HepG2 (cell line): ENCODE measurements around the gene PTPRH. TPM values are rescaled to one million over a fixed set of nuclear protein-coding genes. Genes with fewer than 3 reads are reported as not detected.
A peak's percentile ranks its signal among the peaks of the same experiment; 100 is the strongest.

Experiments used
- ATAC-seq: fragments of 200-7000 bp; cut with Tn5 transposase; 3 replicates; pipeline ENCODE4 v1.9.1; 2020; ENCODE audit warnings: mild to moderate bottlenecking, moderate library complexity
- BruUV-seq: library from RNA; stranded (reverse); fragments of 400-500 nt; replicated peaks from 2 replicates; lab custom pipeline; 2021; lab: Mats Ljungman, UMichigan
- CTCF ChIA-PET: fragments of 300-600 bp; formaldehyde crosslinking; extraction: SDS; loops from one replicate; lab custom pipeline; 2021; ENCODE audit warnings: low total read pairs, inconsistent platforms, low intra/inter-chr PET ratio; lab: Yijun Ruan, JAX
- POLR2A ChIA-PET: fragments of 350-600 bp; sonication (Branson Sonifier 250); formaldehyde crosslinking; loops from one replicate; lab custom pipeline; 2020; ENCODE audit warnings: antibody characterized with exemption, inconsistent platforms; lab: Yijun Ruan, JAX
- DNase-seq: peaks from one replicate; pipeline ENCODE4 v3.0.0-alpha.2; 2015; ENCODE audit warnings: low spot score
- FAIRE-seq: peaks from 3 replicates; lab custom pipeline; 2011; peaks lifted over from hg19 to GRCh38; lab: Jason Lieb, UNC
- H2AFZ ChIP-seq: one replicate; pipeline ENCODE4 v1.6.1; 2011; ENCODE audit warnings: low read length, inconsistent platforms
- H3K27ac ChIP-seq: fragments of 300-600 bp; 3 replicates; pipeline ENCODE4 v1.8.0; 2011; ENCODE audit warnings: mixed run types, mild to moderate bottlenecking, mixed read lengths, low read length, inconsistent platforms; ENCODE audit not compliant: insufficient read depth; ENCODE audit errors: extremely low read length
- H3K27me3 ChIP-seq, 2 experiments: fragments of 200-600 bp in 1 of 2; 2 replicates in 1 of 2; 3 replicates in 1 of 2; pipeline versions ENCODE4 v1.6.0 to v1.8.0; 2011; ENCODE audit warnings: low read length in 2 of 2, mild to moderate bottlenecking in 2 of 2, moderate library complexity in 2 of 2, inconsistent platforms in 1 of 2; ENCODE audit not compliant: insufficient read depth in 2 of 2, control insufficient read depth in 1 of 2
- H3K36me3 ChIP-seq, 2 experiments: fragments of 200-600 bp in 1 of 2; replicated peaks in 1 of 2; 2 replicates in 1 of 2; 3 replicates in 1 of 2; pipeline versions ENCODE4 v1.5.1 to v1.8.0; 2011; ENCODE audit warnings: low read length in 2 of 2, inconsistent platforms in 1 of 2; ENCODE audit not compliant: insufficient read depth in 2 of 2, control insufficient read depth in 1 of 2
- H3K4me1 ChIP-seq: 2 replicates; pipeline ENCODE4 v1.5.1; 2012; ENCODE audit warnings: low read length, inconsistent platforms; ENCODE audit not compliant: insufficient read depth
- H3K4me2 ChIP-seq: 2 replicates; pipeline ENCODE4 v1.6.0; 2011; ENCODE audit warnings: low read depth, low read length, inconsistent platforms
- H3K4me3 ChIP-seq, 3 experiments: fragments of 200-600 bp in 1 of 3; sonication (generic), shearing (Covaris generic) in 1 of 3; replicated peaks in 1 of 3; 2 replicates each; pipeline ENCODE4 v1.5.1; 2011 to 2016; ENCODE audit warnings: low read length in 3 of 3, inconsistent platforms in 2 of 3, low read depth in 2 of 3, mild to moderate bottlenecking in 2 of 3, control low read depth in 1 of 3, mixed read lengths in 1 of 3; ENCODE audit not compliant: insufficient read depth in 1 of 3
- H3K79me2 ChIP-seq: one replicate; pipeline ENCODE4 v1.6.1; 2011; ENCODE audit warnings: low read length, inconsistent platforms; ENCODE audit not compliant: insufficient read depth
- H3K9ac ChIP-seq: 2 replicates; pipeline ENCODE4 v1.6.0; 2011; ENCODE audit warnings: mild to moderate bottlenecking, low read depth, low read length, inconsistent platforms; ENCODE audit not compliant: insufficient read depth
- H3K9me3 ChIP-seq: 2 replicates; pipeline ENCODE4 v1.5.1; 2012; ENCODE audit warnings: mild to moderate bottlenecking, low read length
- H4K20me1 ChIP-seq: 2 replicates; pipeline ENCODE4 v1.6.0; 2011; ENCODE audit warnings: inconsistent platforms, mild to moderate bottlenecking, low read length, moderate library complexity; ENCODE audit not compliant: insufficient read depth
- CREM ChIP-seq, 2 experiments: sonication (generic) in 1 of 2; formaldehyde crosslinking in 1 of 2; IDR thresholded peaks; 2 replicates each; pipeline versions ENCODE4 v1.4.0 to v1.6.1; 2016 to 2020; ENCODE audit warnings: antibody characterized with exemption in 1 of 2, mild to moderate bottlenecking in 1 of 2, missing genetic modification reagents in 1 of 2
- FOSL2 ChIP-seq: sonication (generic); formaldehyde crosslinking; IDR thresholded peaks from 2 replicates; pipeline ENCODE4 v1.4.0; 2020; ENCODE audit warnings: missing genetic modification reagents
- GATAD2A ChIP-seq: IDR thresholded peaks from 2 replicates; pipeline ENCODE4 v1.6.1; 2016
- MTA1 ChIP-seq: sonication (generic); formaldehyde crosslinking; IDR thresholded peaks from 2 replicates; pipeline ENCODE4 v1.4.0; 2020; ENCODE audit warnings: missing genetic modification reagents, mild to moderate bottlenecking, borderline replicate concordance
- NCOA1 ChIP-seq: sonication (generic); formaldehyde crosslinking; IDR thresholded peaks from 2 replicates; pipeline ENCODE4 v1.9.0; 2021; ENCODE audit warnings: missing genetic modification reagents
- RBM22 ChIP-seq: fragments of 200-400 bp; formaldehyde crosslinking; optimal IDR thresholded peaks from 2 replicates; pipeline ENCODE3; 2017; ENCODE audit warnings: mild to moderate bottlenecking, low read length, moderate library complexity
- SAP130 ChIP-seq: IDR thresholded peaks from 2 replicates; pipeline ENCODE4 v1.6.1; 2016; ENCODE audit warnings: low read depth
- TEAD3 ChIP-seq: optimal IDR thresholded peaks from 2 replicates; pipeline ENCODE3; 2016; ENCODE audit warnings: borderline replicate concordance
- THAP11 ChIP-seq: IDR thresholded peaks from 2 replicates; pipeline ENCODE4 v1.6.1; 2016; ENCODE audit warnings: missing biosample characterization, missing genetic modification reagents
- ZMYM3 ChIP-seq: sonication (generic); formaldehyde crosslinking; IDR thresholded peaks from 2 replicates; pipeline ENCODE4 v1.5.1; 2020; ENCODE audit warnings: mild to moderate bottlenecking, missing genetic modification reagents
- ZNF879 ChIP-seq: sonication (generic); formaldehyde crosslinking; IDR thresholded peaks from 2 replicates; pipeline ENCODE4 v1.8.1; 2023; ENCODE audit warnings: missing genetic modification reagents
- ZSCAN22 ChIP-seq: sonication (generic); formaldehyde crosslinking; IDR thresholded peaks from 2 replicates; pipeline ENCODE4 v1.4.0; 2020; ENCODE audit warnings: mild to moderate bottlenecking, missing genetic modification reagents
- WGBS: methylation state at CpG from one replicate; pipeline ENCODE4 v1.1.6; 2017; ENCODE audit warnings: low lambda C conversion rate; 5-methylcytosine and 5-hydroxymethylcytosine counted together
- in situ Hi-C: cut with HindIII; loops from 2 replicates; pipeline ENCODE4 v1.10.0; 2017; ENCODE audit warnings: low pct_unique_long_range_greater_than_20kb; ENCODE audit not compliant: extremely low pct_ligation_motif_present
- intact Hi-C: fragments of 100-400 bp; cut with micrococcal nuclease; formaldehyde crosslinking; loops from one replicate; pipeline ENCODE4 v1.10.0; 2022; ENCODE audit not compliant: unreplicated experiment
- polyA plus RNA-seq, 8 experiments: library from polyadenylated mRNA; depleted of rRNA in 3 of 8; stranded (reverse) in 7 of 8; unstranded in 1 of 8; fragments of >200 nt; fragmentation: Illumina TruSeq in 4 of 8; extraction: Trizol in 4 of 8; gene quantifications; 2 replicates each; pipeline versions ENCODE4 v1.2.1 to v1.2.3, GENCODE V29; 2011 to 2016; ENCODE audit warnings: low read depth in 4 of 8, missing spikeins in 1 of 8, mixed read lengths in 1 of 8; ENCODE audit not compliant: insufficient read depth in 1 of 8
- total RNA-seq, 5 experiments: library from RNA; depleted of rRNA; stranded (reverse); fragments of >200 nt; fragmentation: Illumina TruSeq; extraction: Trizol; gene quantifications; 2 replicates each; pipeline ENCODE4 v1.2.3, GENCODE V29; 2016; ENCODE audit warnings: low read depth in 1 of 5
- TF ChIP-seq, protein P1 (sequence below): sonication (generic); formaldehyde crosslinking; IDR thresholded peaks from 2 replicates; pipeline ENCODE4 v1.4.0; 2020; ENCODE audit warnings: low read depth, missing genetic modification reagents
- TF ChIP-seq, protein P2 (sequence below): IDR thresholded peaks from 2 replicates; pipeline ENCODE4 v1.6.1; 2012; ENCODE audit warnings: inconsistent platforms
- TF ChIP-seq, protein P3 (sequence below): sonication (generic); formaldehyde crosslinking; IDR thresholded peaks from 2 replicates; pipeline ENCODE4 v1.5.1; 2020; ENCODE audit warnings: missing genetic modification reagents, mild to moderate bottlenecking, borderline replicate concordance
- TF ChIP-seq, protein P4 (sequence below): sonication (generic); formaldehyde crosslinking; IDR thresholded peaks from 2 replicates; pipeline ENCODE4 v1.5.0; 2020; ENCODE audit warnings: missing genetic modification reagents

The PTPRH gene
- total and polyA plus RNA-seq, 2 of the 13 experiments (the other 11 are each of a cell fraction or from before 2014, with no cell fraction given), result 14.7 to 125 TPM

DNA sequence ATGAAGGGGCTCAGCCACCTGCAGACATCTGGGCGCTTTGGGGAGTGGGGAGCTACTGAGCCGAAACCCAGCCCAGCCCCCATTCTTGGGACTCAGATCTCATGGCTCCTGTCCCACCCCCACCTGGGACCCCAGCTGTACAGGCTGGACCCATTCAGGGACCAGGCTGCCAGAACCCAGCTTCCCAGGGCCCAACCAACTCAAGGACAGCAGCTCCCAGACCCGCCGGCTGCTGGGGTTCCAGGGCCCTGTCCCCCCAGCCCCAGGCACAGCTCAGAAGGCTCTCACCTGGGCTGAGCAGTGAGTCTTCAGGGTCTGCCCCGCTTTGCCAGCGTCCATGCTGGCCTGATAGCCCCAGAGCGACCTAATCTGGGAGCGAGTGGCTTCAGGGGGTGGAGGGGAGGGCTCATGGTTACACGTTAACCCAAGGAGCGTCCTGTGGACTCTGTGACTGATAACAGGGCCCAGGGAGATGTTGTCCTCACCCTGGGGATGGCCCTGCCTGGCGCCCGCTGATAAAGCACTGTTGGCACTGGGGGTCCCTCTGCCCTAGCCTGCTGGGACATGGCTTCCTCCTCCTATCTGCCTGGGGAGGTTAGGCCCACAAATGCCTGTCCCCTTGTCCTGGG is 19.2 kb upstream of the PTPRH start, which contains the start of gene TMEM86B:
Gene TMEM86B (minus strand): TSS at position 361 of the 629 bp plus-strand sequence. CDS start 22 bp downstream, at position 339.
- Histone ChIP-seq H3K4me3 (peak within 1 kb of the TSS; percentile 37 to 67 (median 41)), H3K9ac (peak within 1 kb of the TSS; percentile 60), H3K36me3 (peaks cover 14 to 37% of the 10 kb centered on the region in 2 experiments; a peak in 4 of 5 replicates), H3K79me2 (peaks cover 4% of the 10 kb centered on the region), H2AFZ (no peak within 1 kb of the TSS), H3K27ac (peak within 1 kb of the TSS; percentile 76), H3K27me3 (no peaks in the 10 kb centered on the region), H3K4me2 (peak within 1 kb of the TSS; percentile 88), H4K20me1 (no peaks in the 10 kb centered on the region), H3K4me1 (peaks cover 71% of the 10 kb centered on the region), H3K9me3 (no peaks in the 10 kb centered on the region)
- DNase-seq (peak; percentile 88), ATAC-seq (peak; percentile 94), FAIRE-seq (peak; percentile 95)
- 0% methylated on average over 7 of the region's 12 CpGs for WGBS
- ChIA-PET POLR2A (interaction anchor here (1.1 to 2.3 kb wide), 6 partner anchors 19 to 275 kb away, joined by 3 to 12 read pairs (median 6); partner anchors contain the start of genes PPP6R1, PTPRH and UBE2S), CTCF (no interaction called here)
- intact Hi-C loops (no loop called here), in situ Hi-C loops (no loop called here)
- BruUV-seq, result no TSS peak
- TF ChIP-seq GATAD2A (CRISPR knock-in tag), result peak; percentile 73
- TF ChIP-seq TEAD3 (CRISPR knock-in tag), result peak; percentile 39
- TF ChIP-seq, protein P1, sequence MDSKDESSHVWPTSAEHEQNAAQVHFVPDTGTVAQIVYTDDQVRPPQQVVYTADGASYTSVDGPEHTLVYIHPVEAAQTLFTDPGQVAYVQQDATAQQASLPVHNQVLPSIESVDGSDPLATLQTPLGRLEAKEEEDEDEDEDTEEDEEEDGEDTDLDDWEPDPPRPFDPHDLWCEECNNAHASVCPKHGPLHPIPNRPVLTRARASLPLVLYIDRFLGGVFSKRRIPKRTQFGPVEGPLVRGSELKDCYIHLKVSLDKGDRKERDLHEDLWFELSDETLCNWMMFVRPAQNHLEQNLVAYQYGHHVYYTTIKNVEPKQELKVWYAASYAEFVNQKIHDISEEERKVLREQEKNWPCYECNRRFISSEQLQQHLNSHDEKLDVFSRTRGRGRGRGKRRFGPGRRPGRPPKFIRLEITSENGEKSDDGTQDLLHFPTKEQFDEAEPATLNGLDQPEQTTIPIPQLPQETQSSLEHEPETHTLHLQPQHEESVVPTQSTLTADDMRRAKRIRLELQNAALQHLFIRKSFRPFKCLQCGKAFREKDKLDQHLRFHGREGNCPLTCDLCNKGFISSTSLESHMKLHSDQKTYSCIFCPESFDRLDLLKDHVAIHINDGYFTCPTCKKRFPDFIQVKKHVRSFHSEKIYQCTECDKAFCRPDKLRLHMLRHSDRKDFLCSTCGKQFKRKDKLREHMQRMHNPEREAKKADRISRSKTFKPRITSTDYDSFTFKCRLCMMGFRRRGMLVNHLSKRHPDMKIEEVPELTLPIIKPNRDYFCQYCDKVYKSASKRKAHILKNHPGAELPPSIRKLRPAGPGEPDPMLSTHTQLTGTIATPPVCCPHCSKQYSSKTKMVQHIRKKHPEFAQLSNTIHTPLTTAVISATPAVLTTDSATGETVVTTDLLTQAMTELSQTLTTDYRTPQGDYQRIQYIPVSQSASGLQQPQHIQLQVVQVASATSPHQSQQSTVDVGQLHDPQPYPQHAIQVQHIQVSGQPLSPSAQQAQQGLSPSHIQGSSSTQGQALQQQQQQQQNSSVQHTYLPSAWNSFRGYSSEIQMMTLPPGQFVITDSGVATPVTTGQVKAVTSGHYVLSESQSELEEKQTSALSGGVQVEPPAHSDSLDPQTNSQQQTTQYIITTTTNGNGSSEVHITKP (CRISPR knock-in tag), result peak; percentile 33; the same call in 1 of the 2 replicates
- TF ChIP-seq, protein P2, sequence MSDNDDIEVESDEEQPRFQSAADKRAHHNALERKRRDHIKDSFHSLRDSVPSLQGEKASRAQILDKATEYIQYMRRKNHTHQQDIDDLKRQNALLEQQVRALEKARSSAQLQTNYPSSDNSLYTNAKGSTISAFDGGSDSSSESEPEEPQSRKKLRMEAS, result peak; percentile 53; the same call in 1 of the 2 replicates
- TF ChIP-seq CREM (IDR thresholded peaks at IDR 0.05), result no peak
- TF ChIP-seq CREM (CRISPR knock-in tag; IDR thresholded peaks at IDR 0.05), result no peak
- peak; percentile 52; the same call in 1 of the 2 replicates for TF ChIP-seq ZMYM3
- peak; percentile 73; the same call in 1 of the 2 replicates for TF ChIP-seq ZSCAN22 (CRISPR knock-in tag)
- TF ChIP-seq, protein P3, sequence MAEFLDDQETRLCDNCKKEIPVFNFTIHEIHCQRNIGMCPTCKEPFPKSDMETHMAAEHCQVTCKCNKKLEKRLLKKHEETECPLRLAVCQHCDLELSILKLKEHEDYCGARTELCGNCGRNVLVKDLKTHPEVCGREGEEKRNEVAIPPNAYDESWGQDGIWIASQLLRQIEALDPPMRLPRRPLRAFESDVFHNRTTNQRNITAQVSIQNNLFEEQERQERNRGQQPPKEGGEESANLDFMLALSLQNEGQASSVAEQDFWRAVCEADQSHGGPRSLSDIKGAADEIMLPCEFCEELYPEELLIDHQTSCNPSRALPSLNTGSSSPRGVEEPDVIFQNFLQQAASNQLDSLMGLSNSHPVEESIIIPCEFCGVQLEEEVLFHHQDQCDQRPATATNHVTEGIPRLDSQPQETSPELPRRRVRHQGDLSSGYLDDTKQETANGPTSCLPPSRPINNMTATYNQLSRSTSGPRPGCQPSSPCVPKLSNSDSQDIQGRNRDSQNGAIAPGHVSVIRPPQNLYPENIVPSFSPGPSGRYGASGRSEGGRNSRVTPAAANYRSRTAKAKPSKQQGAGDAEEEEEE (CRISPR knock-in tag), result peak; percentile 95
- peak; percentile 63; the same call in 1 of the 2 replicates for TF ChIP-seq NCOA1 (CRISPR knock-in tag)
- TF ChIP-seq SAP130 (CRISPR knock-in tag), result peak; percentile 79
- TF ChIP-seq, protein P4, sequence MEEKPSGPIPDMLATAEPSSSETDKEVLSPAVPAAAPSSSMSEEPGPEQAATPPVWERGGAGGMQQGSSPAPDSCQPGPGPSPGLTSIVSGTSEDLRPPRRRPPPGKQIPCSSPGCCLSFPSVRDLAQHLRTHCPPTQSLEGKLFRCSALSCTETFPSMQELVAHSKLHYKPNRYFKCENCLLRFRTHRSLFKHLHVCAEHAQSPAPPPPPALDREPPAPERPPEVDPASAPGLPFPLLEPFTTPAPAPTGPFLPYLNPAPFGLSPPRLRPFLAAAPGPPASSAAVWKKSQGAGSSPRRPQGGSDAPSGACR, result peak; percentile 85
- peak; percentile 72; the same call in 1 of the 2 replicates for TF ChIP-seq MTA1 (CRISPR knock-in tag)
- TF ChIP-seq THAP11, result peak; percentile 58
- TF ChIP-seq RBM22, result peak; percentile 71
- TF ChIP-seq ZNF879 (CRISPR knock-in tag), result no peak
- peak; percentile 44; the same call in 1 of the 2 replicates for TF ChIP-seq FOSL2 (CRISPR knock-in tag)
